PC-3 (cell line): Measurements from ENCODE around the gene TNNT1. TPM values are rescaled to one million over a fixed set of nuclear protein-coding genes. Genes with fewer than 3 reads are reported as not detected.
"Not testable (repeated sequence)": the region's sequence is repeated elsewhere in the genome, so short reads cannot be mapped to it uniquely, and the experiment has no call there.

Experiments used
- ATAC-seq: fragments of 200-7000 bp; cut with Tn5 transposase; 2 replicates; pipeline ENCODE4 v1.9.1; 2020; ENCODE audit warnings: mild to moderate bottlenecking, moderate library complexity
- BruUV-seq: library from RNA; stranded (reverse); fragments of 400-500 nt; replicated peaks from 2 replicates; lab custom pipeline; 2021; lab: Mats Ljungman, UMichigan
- CTCF ChIA-PET: fragments of 300-600 bp; sonication (Branson Sonifier 250); formaldehyde crosslinking; loops from one replicate; lab custom pipeline; 2022; ENCODE audit warnings: antibody characterized with exemption; lab: Charles Lee
- POLR2A ChIA-PET: fragments of 300-600 bp; sonication (Branson Sonifier 250); formaldehyde crosslinking; loops from one replicate; lab custom pipeline; 2022; ENCODE audit warnings: antibody characterized with exemption; ENCODE audit not compliant: unreplicated experiment; lab: Charles Lee
- DNase-seq: peaks from one replicate; pipeline ENCODE4 v3.0.0-alpha.2; 2015
- H2AFZ ChIP-seq: fragments of 300-600 bp; sonication (generic); 2 replicates; pipeline ENCODE4 v1.6.0; 2016; ENCODE audit warnings: antibody characterized with exemption, low read length
- H3F3A ChIP-seq: fragments of 300-600 bp; sonication (generic); one replicate; pipeline ENCODE4 v1.6.0; 2017; ENCODE audit warnings: antibody characterized with exemption, low read length, control low read depth, mild to moderate bottlenecking; ENCODE audit not compliant: unreplicated experiment
- H3K27ac ChIP-seq: fragments of 300-600 bp; sonication (generic); 2 replicates; pipeline ENCODE4 v1.5.1; 2016; ENCODE audit warnings: mild to moderate bottlenecking, low read length
- H3K27me3 ChIP-seq: fragments of 300-600 bp; sonication (generic); 2 replicates; pipeline ENCODE4 v1.6.1; 2016; ENCODE audit warnings: low read length, mixed read lengths
- H3K36me3 ChIP-seq: fragments of 300-600 bp; sonication (generic); 2 replicates; pipeline ENCODE4 v1.6.1; 2016; ENCODE audit warnings: low read depth, mixed run types, low read length, mixed read lengths
- H3K4me1 ChIP-seq: fragments of 300-600 bp; sonication (generic); 2 replicates; pipeline ENCODE4 v1.5.1; 2016; ENCODE audit warnings: low read length; ENCODE audit not compliant: insufficient read depth
- H3K4me2 ChIP-seq: fragments of 300-600 bp; sonication (generic); 2 replicates; pipeline ENCODE4 v1.6.0; 2016; ENCODE audit warnings: low read length
- H3K4me3 ChIP-seq: fragments of 300-600 bp; sonication (generic); 2 replicates; pipeline ENCODE4 v1.5.1; 2016; ENCODE audit warnings: mild to moderate bottlenecking, low read length, mixed read lengths
- H3K79me2 ChIP-seq: fragments of 300-600 bp; sonication (generic); 2 replicates; pipeline ENCODE4 v1.6.1; 2017; ENCODE audit warnings: low read length, mixed read lengths
- H3K9ac ChIP-seq: fragments of 300-600 bp; sonication (generic); 2 replicates; pipeline ENCODE4 v1.6.0; 2016; ENCODE audit warnings: mild to moderate bottlenecking, low read length
- H3K9me2 ChIP-seq: fragments of 300-600 bp; sonication (generic); replicated peaks from 2 replicates; pipeline ENCODE4 v1.6.1; 2016; ENCODE audit warnings: mixed run types, low read length, mixed read lengths
- H3K9me3 ChIP-seq: fragments of 300-600 bp; sonication (generic); 2 replicates; pipeline ENCODE4 v1.6.1; 2016; ENCODE audit warnings: low read length, mixed read lengths
- H4K20me1 ChIP-seq: fragments of 300-600 bp; sonication (generic); 2 replicates; pipeline ENCODE4 v1.6.1; 2016; ENCODE audit warnings: low read length, mixed read lengths
- EZH2 ChIP-seq: fragments of 300-600 bp; sonication (generic); IDR thresholded peaks from one replicate; pipeline ENCODE4 v1.6.1; 2017; ENCODE audit warnings: antibody characterized with exemption, mild to moderate bottlenecking, low read length; ENCODE audit not compliant: unreplicated experiment
- EZH2phosphoT487 ChIP-seq: fragments of 300-600 bp; sonication (generic); IDR thresholded peaks from 2 replicates; pipeline ENCODE4 v1.6.1; 2018; ENCODE audit warnings: mild to moderate bottlenecking, antibody characterized with exemption, low read length, borderline replicate concordance
- intact Hi-C: fragments of 100-400 bp; cut with micrococcal nuclease; formaldehyde crosslinking; loops from 2 replicates; pipeline ENCODE4 v1.9.0; 2023
- total RNA-seq: library from RNA; depleted of rRNA; stranded (reverse); fragments of >200 nt; gene quantifications from 2 replicates; pipeline ENCODE4 v1.2.3, GENCODE V29; 2014
- TF ChIP-seq, protein P1 (sequence below): fragments of 300-600 bp; sonication (generic); conservative IDR thresholded peaks from 2 replicates; pipeline ENCODE4 v1.5.1; 2017; ENCODE audit warnings: antibody characterized with exemption, low read depth, mild to moderate bottlenecking, low read length

Gene TNNT1
- total RNA-seq, 1 experiment from 2014 or later = 266 TPM

DNA sequence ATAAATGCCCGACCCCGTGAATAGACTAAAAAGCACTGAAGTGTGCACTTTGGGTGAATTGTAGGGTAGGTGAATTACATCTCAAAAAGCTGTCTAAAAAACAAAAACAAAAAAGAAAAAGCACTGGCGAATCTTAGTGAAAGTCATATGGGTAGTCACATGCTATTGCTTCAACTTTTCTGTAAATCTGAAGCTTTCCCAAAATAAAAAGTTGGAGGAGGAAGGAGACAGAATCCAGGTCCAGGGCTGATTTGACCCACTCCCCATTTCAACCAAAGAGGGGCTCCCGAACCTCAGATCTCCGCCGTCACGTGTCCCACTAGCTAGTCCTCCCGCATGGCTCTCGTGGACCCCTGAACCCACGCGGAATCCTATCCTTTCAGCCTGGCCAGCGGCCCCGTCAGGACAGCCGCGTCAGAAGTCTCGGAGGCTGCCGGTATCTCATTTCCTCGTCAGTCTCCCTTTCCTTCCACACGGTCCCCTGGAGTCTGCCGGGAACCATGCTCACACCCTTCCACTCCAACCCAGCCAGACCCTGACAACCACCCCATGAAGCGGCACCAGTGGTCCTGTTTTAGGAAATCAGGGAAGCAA is 37.7 kb downstream of the TNNT1 start:
- Histone ChIP-seq H3K27me3 (no peaks in the 10 kb centered on the region), H3K27ac (no peak overlapping the region), H3K36me3 (peaks cover 14% of the 10 kb centered on the region), H3K4me2 (no peak overlapping the region), H3K9me3 (no peaks in the 10 kb centered on the region), H3F3A (no peaks in the 10 kb centered on the region), H4K20me1 (peaks cover 34% of the 10 kb centered on the region), H2AFZ (no peak overlapping the region), H3K79me2 (peaks cover 42% of the 10 kb centered on the region), H3K9ac (no peak overlapping the region), H3K9me2 (no peaks in the 10 kb centered on the region), H3K4me3 (no peak overlapping the region), H3K4me1 (peaks cover 7% of the 10 kb centered on the region)
- ChIA-PET POLR2A (no interaction called here), CTCF (no interaction called here)
- intact Hi-C loops = no loop called here
- no TSS peak for BruUV-seq
- TF ChIP-seq, protein P1, sequence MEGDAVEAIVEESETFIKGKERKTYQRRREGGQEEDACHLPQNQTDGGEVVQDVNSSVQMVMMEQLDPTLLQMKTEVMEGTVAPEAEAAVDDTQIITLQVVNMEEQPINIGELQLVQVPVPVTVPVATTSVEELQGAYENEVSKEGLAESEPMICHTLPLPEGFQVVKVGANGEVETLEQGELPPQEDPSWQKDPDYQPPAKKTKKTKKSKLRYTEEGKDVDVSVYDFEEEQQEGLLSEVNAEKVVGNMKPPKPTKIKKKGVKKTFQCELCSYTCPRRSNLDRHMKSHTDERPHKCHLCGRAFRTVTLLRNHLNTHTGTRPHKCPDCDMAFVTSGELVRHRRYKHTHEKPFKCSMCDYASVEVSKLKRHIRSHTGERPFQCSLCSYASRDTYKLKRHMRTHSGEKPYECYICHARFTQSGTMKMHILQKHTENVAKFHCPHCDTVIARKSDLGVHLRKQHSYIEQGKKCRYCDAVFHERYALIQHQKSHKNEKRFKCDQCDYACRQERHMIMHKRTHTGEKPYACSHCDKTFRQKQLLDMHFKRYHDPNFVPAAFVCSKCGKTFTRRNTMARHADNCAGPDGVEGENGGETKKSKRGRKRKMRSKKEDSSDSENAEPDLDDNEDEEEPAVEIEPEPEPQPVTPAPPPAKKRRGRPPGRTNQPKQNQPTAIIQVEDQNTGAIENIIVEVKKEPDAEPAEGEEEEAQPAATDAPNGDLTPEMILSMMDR = no peak
- no peak for TF ChIP-seq EZH2
- no peak for TF ChIP-seq EZH2phosphoT487
- DNase-seq = no peak
- ATAC-seq = no peak

- H3K4me3 ChIP-seq = no peak overlapping the region
- H3K9ac ChIP-seq = no peak overlapping the region
- no peaks in the 10 kb centered on the region for H3K9me2 ChIP-seq
- ChIA-PET POLR2A (no interaction called here), CTCF (no interaction called here)
- H3K4me2 ChIP-seq = no peak overlapping the region
- H2AFZ ChIP-seq = no peak overlapping the region
- no peaks in the 10 kb centered on the region for H3K4me1 ChIP-seq
- DNase-seq = no peak
- peaks cover 26% of the 10 kb centered on the region for H3K79me2 ChIP-seq
- no peaks in the 10 kb centered on the region for H3F3A ChIP-seq
- H3K9me3 ChIP-seq = no peaks in the 10 kb centered on the region
- H3K36me3 ChIP-seq = peaks cover 14% of the 10 kb centered on the region
- BruUV-seq = no TSS peak
- intact Hi-C loops = no loop called here
- peaks cover 20% of the 10 kb centered on the region; the same call in 1 of the 2 replicates for H4K20me1 ChIP-seq
- ATAC-seq = no peak
- no peaks in the 10 kb centered on the region for H3K27me3 ChIP-seq
- no peak overlapping the region for H3K27ac ChIP-seq
- no peak for TF ChIP-seq EZH2
These were observed 39.3 kb downstream of the TNNT1 start for GRCh38 chr19:55109527-55110291.

- H3K4me1 ChIP-seq, H3K9me3 ChIP-seq, CTCF ChIA-PET, H3K27me3 ChIP-seq, POLR2A ChIA-PET, H3K4me2 ChIP-seq, H3K9ac ChIP-seq, H4K20me1 ChIP-seq, BruUV-seq, H2AFZ ChIP-seq, H3K79me2 ChIP-seq, H3K9me2 ChIP-seq, intact Hi-C loops, ATAC-seq, DNase-seq, H3F3A ChIP-seq, H3K27ac ChIP-seq, H3K4me3 ChIP-seq: not testable (repeated sequence)
- peaks cover 16% of the 10 kb centered on the region for H3K36me3 ChIP-seq
These were observed 41.8 kb downstream of the TNNT1 start for GRCh38 chr19:55107252-55107651.
